Colonic mucosa (tissue), 4 donors: ENCODE data around the gene CHI3L1. TPM values are rescaled to one million over a fixed set of nuclear protein-coding genes. Genes with fewer than 3 reads are reported as not detected.

Experiments
- DNase-seq: peaks from one replicate; pipeline ENCODE4 v3.0.0-alpha.2; 2020
- H3K27ac ChIP-seq: fragments of 200-600 bp; one replicate; pipeline ENCODE4 v1.8.0; 2021
- H3K27me3 ChIP-seq: fragments of 200-600 bp; one replicate; pipeline ENCODE4 v1.8.0; 2021
- H3K36me3 ChIP-seq: fragments of 200-600 bp; one replicate; pipeline ENCODE4 v1.8.0; 2021
- H3K4me1 ChIP-seq: fragments of 200-600 bp; one replicate; pipeline ENCODE4 v1.8.0; 2021; ENCODE audit warnings: mild to moderate bottlenecking
- H3K4me3 ChIP-seq: fragments of 200-600 bp; one replicate; pipeline ENCODE4 v1.8.0; 2021
- H3K9ac ChIP-seq, 2 donors: one replicate each; pipeline ENCODE4 v1.7.0; 2013; ENCODE audit warnings: control low read depth in 2 of 2, low read depth in 2 of 2, low read length in 2 of 2
- H3K9me3 ChIP-seq: fragments of 200-600 bp; one replicate; pipeline ENCODE4 v1.8.0; 2021
- intact Hi-C: fragments of 100-400 bp; cut with DNase I; formaldehyde crosslinking; loops from one replicate; pipeline ENCODE4 v1.14.1; 2022
- total RNA-seq, 2 donors: library from RNA; stranded (reverse); fragmentation: NEBNext Ultra II Directional in 1 of 2; extraction: Animal tissue kit (Norgen Biotek cat#: 25700) in 1 of 2; gene quantifications; one replicate each; pipeline ENCODE4 v1.2.1, GENCODE V29; 2021
- TF ChIP-seq, protein P1 (sequence below): fragments of 200-600 bp; IDR thresholded peaks from one replicate; pipeline ENCODE4 v1.8.0; 2022; ENCODE audit warnings: antibody characterized with exemption, mild to moderate bottlenecking
- donor health status: healthy.
- donor health status: DM: no; HTN: no; CAD: no.
- donor health status: DM: no; HTN: no; CAD: no.

Gene CHI3L1
- total RNA-seq, 2 donors from 2014 or later: 0.61 to 1.3 TPM

GRCh38 chr1:203163891-203164635 is 22.4 kb downstream of the CHI3L1 start:
- no peaks in the 10 kb centered on the region for H3K9me3 ChIP-seq
- no peaks in the 10 kb centered on the region for H3K27me3 ChIP-seq
- H3K4me3 ChIP-seq: no peak overlapping the region
- intact Hi-C loops: no loop called here
- TF ChIP-seq, protein P1, sequence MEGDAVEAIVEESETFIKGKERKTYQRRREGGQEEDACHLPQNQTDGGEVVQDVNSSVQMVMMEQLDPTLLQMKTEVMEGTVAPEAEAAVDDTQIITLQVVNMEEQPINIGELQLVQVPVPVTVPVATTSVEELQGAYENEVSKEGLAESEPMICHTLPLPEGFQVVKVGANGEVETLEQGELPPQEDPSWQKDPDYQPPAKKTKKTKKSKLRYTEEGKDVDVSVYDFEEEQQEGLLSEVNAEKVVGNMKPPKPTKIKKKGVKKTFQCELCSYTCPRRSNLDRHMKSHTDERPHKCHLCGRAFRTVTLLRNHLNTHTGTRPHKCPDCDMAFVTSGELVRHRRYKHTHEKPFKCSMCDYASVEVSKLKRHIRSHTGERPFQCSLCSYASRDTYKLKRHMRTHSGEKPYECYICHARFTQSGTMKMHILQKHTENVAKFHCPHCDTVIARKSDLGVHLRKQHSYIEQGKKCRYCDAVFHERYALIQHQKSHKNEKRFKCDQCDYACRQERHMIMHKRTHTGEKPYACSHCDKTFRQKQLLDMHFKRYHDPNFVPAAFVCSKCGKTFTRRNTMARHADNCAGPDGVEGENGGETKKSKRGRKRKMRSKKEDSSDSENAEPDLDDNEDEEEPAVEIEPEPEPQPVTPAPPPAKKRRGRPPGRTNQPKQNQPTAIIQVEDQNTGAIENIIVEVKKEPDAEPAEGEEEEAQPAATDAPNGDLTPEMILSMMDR: no peak
- no peak for DNase-seq
- H3K9ac ChIP-seq: no peak overlapping the region
- H3K27ac ChIP-seq: no peak overlapping the region
- H3K4me1 ChIP-seq: no peaks in the 10 kb centered on the region
- H3K36me3 ChIP-seq: no peaks in the 10 kb centered on the region

DNA sequence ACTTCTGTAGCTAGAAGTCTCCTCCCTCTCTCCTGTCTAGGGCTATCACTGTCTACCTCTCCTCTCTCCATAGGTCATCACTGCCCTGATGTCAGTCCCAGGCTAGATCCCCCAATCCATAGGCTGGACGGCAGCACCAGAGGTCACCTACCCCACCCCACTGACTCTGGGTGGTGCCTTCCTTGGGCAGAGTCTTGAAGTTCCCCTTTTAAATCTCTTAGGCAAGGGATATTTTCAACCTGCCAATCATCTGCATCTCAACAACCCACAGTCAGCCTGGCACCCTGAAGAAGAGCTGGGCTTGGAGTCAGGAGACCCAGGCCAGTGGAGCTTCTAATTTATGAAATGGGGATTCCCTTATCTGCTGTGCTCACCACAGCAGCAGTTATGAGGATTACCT is 24.1 kb downstream of the CHI3L1 start:
- H3K36me3 ChIP-seq: no peaks in the 10 kb centered on the region
- intact Hi-C loops: no loop called here
- TF ChIP-seq, protein P1: no peak
- no peaks in the 10 kb centered on the region for H3K4me1 ChIP-seq
- H3K9ac ChIP-seq: no peak overlapping the region
- H3K4me3 ChIP-seq: no peak overlapping the region
- no peaks in the 10 kb centered on the region for H3K27me3 ChIP-seq
- no peaks in the 10 kb centered on the region for H3K9me3 ChIP-seq
- H3K27ac ChIP-seq: no peak overlapping the region
- DNase-seq: no peak

- intact Hi-C loops: no loop called here
- DNase-seq: no peak
- TF ChIP-seq, protein P1: no peak
- Histone ChIP-seq H3K36me3 (no peaks in the 10 kb centered on the region), H3K27ac (no peak overlapping the region), H3K27me3 (no peaks in the 10 kb centered on the region), H3K9me3 (no peaks in the 10 kb centered on the region), H3K4me1 (no peaks in the 10 kb centered on the region), H3K4me3 (no peak overlapping the region), H3K9ac (no peak overlapping the region)
Measured at GRCh38 chr1:203161703-203162102, 24.8 kb downstream of the CHI3L1 start.

- Histone ChIP-seq H3K27me3 (no peaks in the 10 kb centered on the region), H3K4me1 (no peaks in the 10 kb centered on the region), H3K27ac (no peak overlapping the region), H3K36me3 (no peaks in the 10 kb centered on the region), H3K9ac (no peak overlapping the region), H3K4me3 (no peak overlapping the region), H3K9me3 (no peaks in the 10 kb centered on the region)
- TF ChIP-seq, protein P1: no peak
- no peak for DNase-seq
- intact Hi-C loops: no loop called here
Measured at GRCh38 chr1:203161175-203161574, 25.3 kb downstream of the CHI3L1 start.

- H3K9ac ChIP-seq: no peak overlapping the region
- no peaks in the 10 kb centered on the region for H3K27me3 ChIP-seq
- TF ChIP-seq, protein P1: no peak
- no peak overlapping the region for H3K4me3 ChIP-seq
- no peaks in the 10 kb centered on the region for H3K4me1 ChIP-seq
- H3K27ac ChIP-seq: no peak overlapping the region
- DNase-seq: no peak
- H3K36me3 ChIP-seq: no peaks in the 10 kb centered on the region
- intact Hi-C loops: no loop called here
- no peaks in the 10 kb centered on the region for H3K9me3 ChIP-seq
Measured at GRCh38 chr1:203159844-203160243, 26.7 kb downstream of the CHI3L1 start.
